ENCODE measurements around the gene PIK3AP1. TPM values are rescaled to one million over a fixed set of nuclear protein-coding genes. Genes with fewer than 3 reads are reported as not detected.

PIK3AP1 gene
- total RNA-seq, 1 experiment from 2014 or later, result 4.3 TPM

DNA sequence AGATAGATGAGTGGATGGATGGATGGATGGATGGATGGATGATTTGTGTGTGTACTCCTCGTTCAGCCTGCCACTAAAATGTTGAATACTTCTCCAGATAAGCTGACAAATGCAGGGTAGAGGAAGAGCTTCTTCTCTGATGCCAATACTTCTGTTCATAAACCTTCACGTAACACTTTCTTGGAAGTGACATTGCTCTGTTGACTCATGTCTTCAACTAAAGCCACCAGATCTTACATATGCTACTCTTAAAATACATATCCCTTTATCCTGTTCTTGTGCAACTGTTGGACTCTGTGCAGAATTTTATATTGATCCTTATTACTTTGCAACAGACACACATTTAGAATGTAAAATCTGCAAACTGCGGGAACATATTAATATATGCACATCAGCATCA, 26.9 kb downstream of the PIK3AP1 start:
- peaks cover 10% of the 10 kb centered on the region for H3K4me1 Mint-ChIP-seq
- H3K9me3 Mint-ChIP-seq, result peaks cover 6% of the 10 kb centered on the region
- no peaks in the 10 kb centered on the region for H3K27me3 Mint-ChIP-seq (ENCODE audit: low read depth)
- no peak overlapping the region for H3K27ac Mint-ChIP-seq
- H3K4me3 Mint-ChIP-seq, result no peak overlapping the region
- CTCF ChIA-PET, result no interaction called here
- POLR2A ChIA-PET, result no interaction called here
- H3K36me3 Mint-ChIP-seq, result no peaks in the 10 kb centered on the region
- ATAC-seq, result no peak
- TF ChIP-seq, protein P1, sequence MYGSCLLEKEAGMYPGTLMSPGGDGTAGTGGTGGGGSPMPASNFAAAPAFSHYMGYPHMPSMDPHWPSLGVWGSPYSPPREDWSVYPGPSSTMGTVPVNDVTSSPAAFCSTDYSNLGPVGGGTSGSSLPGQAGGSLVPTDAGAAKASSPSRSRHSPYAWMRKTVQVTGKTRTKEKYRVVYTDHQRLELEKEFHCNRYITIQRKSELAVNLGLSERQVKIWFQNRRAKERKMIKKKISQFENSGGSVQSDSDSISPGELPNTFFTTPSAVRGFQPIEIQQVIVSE (CRISPR knock-in tag; IDR thresholded peaks at IDR 0.05; ENCODE audit: borderline replicate concordance), result no peak
- no peak for DNase-seq (ENCODE audit: low spot score)

DNA sequence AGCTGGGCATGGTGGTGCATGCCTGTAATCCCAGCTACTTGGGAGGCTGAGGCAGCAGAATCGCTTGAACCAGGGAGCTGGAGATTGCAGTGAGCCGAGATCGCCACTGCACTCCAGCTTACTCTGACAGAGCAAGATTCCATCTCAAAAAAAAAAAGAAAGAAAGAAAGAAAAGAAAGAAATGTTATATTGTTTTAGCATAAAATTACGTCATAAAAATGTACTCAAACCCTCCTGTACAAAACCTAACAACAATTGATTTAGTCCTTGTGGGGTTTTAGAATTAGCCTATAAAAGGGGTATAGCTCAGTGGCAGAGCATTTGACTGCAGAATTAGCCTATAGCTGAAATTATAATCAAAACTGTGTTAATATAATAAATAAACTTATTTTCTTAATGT, 27.9 kb downstream of the PIK3AP1 start:
- Mint-ChIP-seq H3K36me3 (no peaks in the 10 kb centered on the region), H3K27me3 (ENCODE audit: low read depth) (no peaks in the 10 kb centered on the region), H3K27ac (no peak overlapping the region), H3K4me3 (no peak overlapping the region), H3K9me3 (peaks cover 9% of the 10 kb centered on the region), H3K4me1 (peaks cover 10% of the 10 kb centered on the region)
- POLR2A ChIA-PET, result no interaction called here
- no peak for TF ChIP-seq ZNF121 (CRISPR knock-in tag; IDR thresholded peaks at IDR 0.05)
- TF ChIP-seq FOXJ3 (CRISPR knock-in tag; IDR thresholded peaks at IDR 0.05; ENCODE audit: borderline replicate concordance), result no peak
- no peak for TF ChIP-seq SMAD3 (CRISPR knock-in tag; IDR thresholded peaks at IDR 0.05; ENCODE audit: borderline replicate concordance)
- TF ChIP-seq ZNF263 (CRISPR knock-in tag; IDR thresholded peaks at IDR 0.05; ENCODE audit: low read depth), result no peak
- TF ChIP-seq KAT7 (CRISPR knock-in tag; IDR thresholded peaks at IDR 0.05; ENCODE audit: borderline replicate concordance), result no peak
- TF ChIP-seq SOX15 (CRISPR knock-in tag; IDR thresholded peaks at IDR 0.05), result no peak
- TF ChIP-seq STAT6 (CRISPR knock-in tag; conservative IDR thresholded peaks at IDR 0.05; ENCODE audit: low read depth), result no peak
- TF ChIP-seq GRHL2 (CRISPR knock-in tag; IDR thresholded peaks at IDR 0.05; ENCODE audit: insufficient replicate concordance, severe bottlenecking), result no peak
- no peak for TF ChIP-seq ZNF512 (CRISPR knock-in tag; IDR thresholded peaks at IDR 0.05; ENCODE audit: borderline replicate concordance)
- no peak for TF ChIP-seq USF2 (CRISPR knock-in tag; IDR thresholded peaks at IDR 0.05)
- TF ChIP-seq, protein P2, sequence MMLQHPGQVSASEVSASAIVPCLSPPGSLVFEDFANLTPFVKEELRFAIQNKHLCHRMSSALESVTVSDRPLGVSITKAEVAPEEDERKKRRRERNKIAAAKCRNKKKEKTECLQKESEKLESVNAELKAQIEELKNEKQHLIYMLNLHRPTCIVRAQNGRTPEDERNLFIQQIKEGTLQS (CRISPR knock-in tag; conservative IDR thresholded peaks at IDR 0.05), result no peak
- no peak for ATAC-seq
- CTCF ChIA-PET, result no interaction called here
- no peak for DNase-seq (ENCODE audit: low spot score)

- Mint-ChIP-seq H3K27ac (no peak overlapping the region), H3K4me3 (no peak overlapping the region), H3K9me3 (peaks cover 13% of the 10 kb centered on the region), H3K36me3 (no peaks in the 10 kb centered on the region), H3K4me1 (peaks cover 10% of the 10 kb centered on the region), H3K27me3 (ENCODE audit: low read depth) (no peaks in the 10 kb centered on the region)
- ChIA-PET CTCF (interaction anchor here (1.3 to 1.4 kb wide), 2 partner anchors 49 to 51 kb away, joined by 5 to 9 read pairs; no protein-coding TSS in a partner anchor), POLR2A (no interaction called here)
- ATAC-seq, result no peak
- no peak for DNase-seq (ENCODE audit: low spot score)
- no peak for TF ChIP-seq TP53 (CRISPR knock-in tag; IDR thresholded peaks at IDR 0.05)
- no peak for TF ChIP-seq ERG (CRISPR knock-in tag; IDR thresholded peaks at IDR 0.05)
- TF ChIP-seq ZNF263 (CRISPR knock-in tag; IDR thresholded peaks at IDR 0.05; ENCODE audit: low read depth), result no peak
- no peak for TF ChIP-seq ZBTB21 (CRISPR knock-in tag; IDR thresholded peaks at IDR 0.05; ENCODE audit: borderline replicate concordance)
- TF ChIP-seq, protein P3, sequence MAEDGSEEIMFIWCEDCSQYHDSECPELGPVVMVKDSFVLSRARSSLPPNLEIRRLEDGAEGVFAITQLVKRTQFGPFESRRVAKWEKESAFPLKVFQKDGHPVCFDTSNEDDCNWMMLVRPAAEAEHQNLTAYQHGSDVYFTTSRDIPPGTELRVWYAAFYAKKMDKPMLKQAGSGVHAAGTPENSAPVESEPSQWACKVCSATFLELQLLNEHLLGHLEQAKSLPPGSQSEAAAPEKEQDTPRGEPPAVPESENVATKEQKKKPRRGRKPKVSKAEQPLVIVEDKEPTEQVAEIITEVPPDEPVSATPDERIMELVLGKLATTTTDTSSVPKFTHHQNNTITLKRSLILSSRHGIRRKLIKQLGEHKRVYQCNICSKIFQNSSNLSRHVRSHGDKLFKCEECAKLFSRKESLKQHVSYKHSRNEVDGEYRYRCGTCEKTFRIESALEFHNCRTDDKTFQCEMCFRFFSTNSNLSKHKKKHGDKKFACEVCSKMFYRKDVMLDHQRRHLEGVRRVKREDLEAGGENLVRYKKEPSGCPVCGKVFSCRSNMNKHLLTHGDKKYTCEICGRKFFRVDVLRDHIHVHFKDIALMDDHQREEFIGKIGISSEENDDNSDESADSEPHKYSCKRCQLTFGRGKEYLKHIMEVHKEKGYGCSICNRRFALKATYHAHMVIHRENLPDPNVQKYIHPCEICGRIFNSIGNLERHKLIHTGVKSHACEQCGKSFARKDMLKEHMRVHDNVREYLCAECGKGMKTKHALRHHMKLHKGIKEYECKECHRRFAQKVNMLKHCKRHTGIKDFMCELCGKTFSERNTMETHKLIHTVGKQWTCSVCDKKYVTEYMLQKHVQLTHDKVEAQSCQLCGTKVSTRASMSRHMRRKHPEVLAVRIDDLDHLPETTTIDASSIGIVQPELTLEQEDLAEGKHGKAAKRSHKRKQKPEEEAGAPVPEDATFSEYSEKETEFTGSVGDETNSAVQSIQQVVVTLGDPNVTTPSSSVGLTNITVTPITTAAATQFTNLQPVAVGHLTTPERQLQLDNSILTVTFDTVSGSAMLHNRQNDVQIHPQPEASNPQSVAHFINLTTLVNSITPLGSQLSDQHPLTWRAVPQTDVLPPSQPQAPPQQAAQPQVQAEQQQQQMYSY (CRISPR knock-in tag; IDR thresholded peaks at IDR 0.05), result no peak
- no peak for TF ChIP-seq ATF6 (CRISPR knock-in tag; IDR thresholded peaks at IDR 0.05)
- no peak for TF ChIP-seq NR2C2 (CRISPR knock-in tag; IDR thresholded peaks at IDR 0.05)
Measured at GRCh38 chr10:96691761-96692160, 28.6 kb downstream of the PIK3AP1 start.
